Neural cell (in vitro differentiated cells): ENCODE results near the gene IL1RAPL2.
"Not testable (repeated sequence)": the region's sequence is repeated elsewhere in the genome, so short reads cannot be mapped to it uniquely, and the experiment has no call there.

Experiments used
- RAD21 ChIP-seq: fragments of 450-650 bp; conservative IDR thresholded peaks from 2 replicates; pipeline ENCODE4 v1.6.1; 2014; ENCODE audit warnings: antibody characterized with exemption, mild to moderate bottlenecking, moderate library complexity
- TF ChIP-seq, protein P1 (sequence below): fragments of 450-650 bp; IDR thresholded peaks from 2 replicates; pipeline ENCODE4 v1.5.1; 2014; ENCODE audit warnings: antibody characterized with exemption, mild to moderate bottlenecking, moderate library complexity; ENCODE audit not compliant: poor library complexity, severe bottlenecking

DNA sequence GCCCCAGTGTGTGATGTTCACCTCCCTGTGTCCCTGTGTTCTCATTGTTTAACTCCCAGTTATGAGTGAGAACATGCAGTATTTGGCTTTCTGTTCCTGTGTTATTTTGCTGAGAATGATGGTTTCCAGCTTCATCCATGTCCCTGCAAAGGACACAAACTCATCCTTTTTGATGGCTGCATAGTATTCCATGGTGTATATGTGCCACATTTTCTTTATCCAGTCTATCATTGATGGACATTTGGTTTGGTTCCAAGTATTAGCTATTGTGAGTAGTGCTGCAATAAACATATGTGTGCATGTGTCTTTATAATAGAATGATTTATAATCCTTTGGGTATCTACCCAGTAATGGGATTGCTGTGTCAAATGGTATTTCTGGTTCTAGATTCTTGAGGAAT, 1239.7 kb downstream of the IL1RAPL2 start:
- TF ChIP-seq, protein P1, sequence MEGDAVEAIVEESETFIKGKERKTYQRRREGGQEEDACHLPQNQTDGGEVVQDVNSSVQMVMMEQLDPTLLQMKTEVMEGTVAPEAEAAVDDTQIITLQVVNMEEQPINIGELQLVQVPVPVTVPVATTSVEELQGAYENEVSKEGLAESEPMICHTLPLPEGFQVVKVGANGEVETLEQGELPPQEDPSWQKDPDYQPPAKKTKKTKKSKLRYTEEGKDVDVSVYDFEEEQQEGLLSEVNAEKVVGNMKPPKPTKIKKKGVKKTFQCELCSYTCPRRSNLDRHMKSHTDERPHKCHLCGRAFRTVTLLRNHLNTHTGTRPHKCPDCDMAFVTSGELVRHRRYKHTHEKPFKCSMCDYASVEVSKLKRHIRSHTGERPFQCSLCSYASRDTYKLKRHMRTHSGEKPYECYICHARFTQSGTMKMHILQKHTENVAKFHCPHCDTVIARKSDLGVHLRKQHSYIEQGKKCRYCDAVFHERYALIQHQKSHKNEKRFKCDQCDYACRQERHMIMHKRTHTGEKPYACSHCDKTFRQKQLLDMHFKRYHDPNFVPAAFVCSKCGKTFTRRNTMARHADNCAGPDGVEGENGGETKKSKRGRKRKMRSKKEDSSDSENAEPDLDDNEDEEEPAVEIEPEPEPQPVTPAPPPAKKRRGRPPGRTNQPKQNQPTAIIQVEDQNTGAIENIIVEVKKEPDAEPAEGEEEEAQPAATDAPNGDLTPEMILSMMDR, result not testable (repeated sequence)
- not testable (repeated sequence) for TF ChIP-seq RAD21
